HG03378 (cell line): ENCODE measurements around the gene ACTN1.

Experiments
- ATAC-seq: cut with Tn5 transposase; IDR thresholded peaks from one replicate; pipeline ENCODE4 v1.9.1; 2021; ENCODE audit warnings: mild to moderate bottlenecking, moderate library complexity; ENCODE audit not compliant: unreplicated experiment

Gene ACTN1

DNA sequence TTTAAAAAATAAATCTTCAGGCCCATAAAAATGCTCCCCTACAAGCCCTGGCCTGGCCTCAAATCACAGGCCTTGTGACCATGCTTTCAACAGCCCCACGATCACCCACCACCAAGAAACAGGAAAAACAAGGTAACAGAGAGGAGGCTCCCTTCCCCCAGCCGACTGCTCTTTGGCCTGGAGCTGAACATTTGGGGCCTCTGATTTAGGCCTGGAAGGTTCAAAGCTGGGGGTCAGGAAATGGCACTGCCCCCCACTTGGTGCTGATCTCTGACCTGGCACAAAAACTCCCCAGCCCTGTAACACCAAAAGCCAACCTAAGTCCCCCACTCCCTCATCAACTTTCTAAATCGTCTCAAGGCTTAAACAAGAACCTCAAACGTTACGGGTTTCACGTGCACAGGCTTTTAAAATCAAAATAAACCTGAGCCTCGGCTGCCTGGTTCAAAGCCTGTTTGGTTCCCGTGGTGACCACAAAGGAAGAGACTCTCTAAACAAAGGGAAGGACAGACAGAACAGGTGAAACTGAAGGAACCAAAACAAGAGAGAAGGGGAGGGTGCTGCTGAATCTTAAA, 9.0 kb downstream of the ACTN1 start:
- ATAC-seq: no peak

DNA sequence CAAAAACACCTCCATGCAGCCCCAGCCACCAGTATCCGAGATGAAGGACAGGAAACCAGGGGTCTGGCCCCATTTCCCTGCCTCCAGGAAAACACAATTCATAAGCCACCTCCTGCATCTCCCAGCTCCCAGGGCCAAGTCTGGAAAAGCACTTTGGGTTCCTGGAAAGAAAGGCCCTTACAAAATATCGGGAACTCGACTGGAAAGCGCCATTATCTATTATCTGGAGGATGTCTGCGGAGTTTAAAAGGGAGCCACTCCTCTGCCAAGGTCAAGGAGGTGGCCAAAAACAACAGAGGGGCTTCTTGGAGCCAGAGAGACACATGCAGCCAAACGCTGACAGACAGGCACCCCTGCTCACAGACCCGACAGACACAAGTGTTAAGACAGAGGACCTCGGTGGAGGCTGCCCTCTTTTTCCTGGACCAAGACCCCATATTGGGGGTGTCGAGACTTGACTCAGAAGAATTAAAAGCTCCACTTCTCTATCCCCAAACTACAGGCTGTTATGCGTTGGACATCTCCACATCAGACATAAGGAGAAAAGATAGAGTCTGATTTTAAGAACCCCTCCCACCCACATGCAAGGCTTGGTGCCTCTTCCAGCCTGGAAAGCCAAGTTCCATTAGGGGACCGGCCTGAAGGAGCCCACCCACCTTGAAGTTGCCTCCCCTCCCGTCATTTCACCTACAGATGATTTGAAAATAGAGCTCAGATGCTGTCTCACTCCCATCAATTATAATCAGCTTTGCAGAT, 9.6 kb downstream of the ACTN1 start:
- no peak for ATAC-seq

DNA sequence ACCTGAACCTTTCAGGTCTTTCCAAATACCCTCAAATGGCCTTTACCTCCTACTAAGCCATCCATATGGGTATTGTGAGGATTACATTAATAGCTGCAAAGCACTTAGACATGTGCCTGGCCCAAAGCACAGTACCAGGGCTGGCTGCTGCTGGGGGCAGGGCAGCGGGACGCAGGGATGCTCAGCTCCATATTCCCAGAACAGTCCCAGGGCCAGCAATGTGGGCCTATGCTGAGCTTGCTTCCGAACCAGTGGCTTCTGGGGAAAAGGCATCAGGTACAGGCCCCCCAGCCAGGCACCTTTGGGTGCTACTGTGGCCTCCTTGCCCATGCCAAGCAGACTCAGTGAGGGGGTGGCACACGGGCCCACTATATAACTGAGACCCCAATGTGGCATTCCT, 10.4 kb downstream of the ACTN1 start:
- ATAC-seq: no peak

DNA sequence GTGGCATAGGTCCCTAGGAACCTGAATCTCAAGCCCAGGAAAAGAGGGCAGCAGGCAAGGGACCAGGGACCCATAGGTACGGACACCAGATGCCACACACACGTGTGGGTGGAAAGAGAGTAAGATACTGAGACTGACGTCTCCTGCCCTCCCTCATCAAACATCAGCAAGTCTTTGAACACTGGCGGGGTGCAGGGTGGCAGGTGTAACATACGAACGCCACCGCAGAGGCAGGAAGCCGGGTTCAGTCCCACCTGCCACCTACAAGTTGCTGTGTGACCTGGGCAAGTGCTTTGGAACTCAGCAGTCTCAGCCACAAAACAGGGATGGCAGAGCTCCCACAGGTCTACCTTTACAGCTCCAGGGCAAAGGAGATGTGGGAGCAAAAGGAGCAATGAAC, 11.1 kb downstream of the ACTN1 start:
- ATAC-seq: no peak

DNA sequence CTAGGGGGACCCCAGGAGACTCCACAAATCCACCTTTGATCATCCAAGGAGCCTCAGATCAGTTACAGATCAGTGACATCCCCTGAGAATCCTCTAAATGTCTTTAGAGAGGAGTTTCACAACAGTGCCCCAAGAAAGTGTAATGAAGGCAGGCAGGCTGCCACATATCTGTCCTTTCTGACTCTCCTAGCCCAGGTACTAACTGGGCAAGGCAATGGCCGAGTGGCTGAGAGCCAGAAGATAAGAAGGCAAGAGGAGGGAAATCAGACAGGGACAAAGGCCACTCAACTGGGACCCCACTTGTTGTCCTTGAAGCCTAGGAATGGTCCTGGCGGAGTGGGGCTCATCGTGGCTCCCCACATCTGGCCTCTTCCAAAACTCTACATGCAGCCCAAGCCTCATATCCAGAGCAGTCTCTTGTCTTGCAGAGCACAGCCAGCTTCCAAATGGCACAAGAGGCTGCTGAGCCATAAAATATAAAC, 11.6 kb downstream of the ACTN1 start:
- ATAC-seq: no peak

DNA sequence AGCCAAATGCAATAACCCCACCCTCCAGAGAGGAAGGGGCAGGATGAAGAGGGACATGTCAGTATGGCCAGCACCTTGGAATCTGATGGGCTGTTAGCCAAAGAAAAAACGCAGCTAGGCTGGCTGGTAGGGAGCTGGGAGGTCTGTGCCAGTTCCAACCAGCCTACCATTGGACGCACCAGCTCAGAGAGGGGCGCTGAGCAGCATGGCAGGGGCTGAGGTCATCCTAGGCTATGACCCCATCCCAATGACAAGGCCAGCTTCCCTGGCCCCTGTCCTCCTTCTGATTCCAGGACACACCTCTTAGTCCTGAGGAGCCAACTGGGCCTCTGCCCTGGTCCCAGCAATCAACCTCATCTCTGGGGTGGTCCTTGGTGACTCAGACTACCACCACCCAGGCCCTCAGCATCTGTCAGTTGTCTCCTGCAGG, 12.2 kb downstream of the ACTN1 start:
- no peak for ATAC-seq

DNA sequence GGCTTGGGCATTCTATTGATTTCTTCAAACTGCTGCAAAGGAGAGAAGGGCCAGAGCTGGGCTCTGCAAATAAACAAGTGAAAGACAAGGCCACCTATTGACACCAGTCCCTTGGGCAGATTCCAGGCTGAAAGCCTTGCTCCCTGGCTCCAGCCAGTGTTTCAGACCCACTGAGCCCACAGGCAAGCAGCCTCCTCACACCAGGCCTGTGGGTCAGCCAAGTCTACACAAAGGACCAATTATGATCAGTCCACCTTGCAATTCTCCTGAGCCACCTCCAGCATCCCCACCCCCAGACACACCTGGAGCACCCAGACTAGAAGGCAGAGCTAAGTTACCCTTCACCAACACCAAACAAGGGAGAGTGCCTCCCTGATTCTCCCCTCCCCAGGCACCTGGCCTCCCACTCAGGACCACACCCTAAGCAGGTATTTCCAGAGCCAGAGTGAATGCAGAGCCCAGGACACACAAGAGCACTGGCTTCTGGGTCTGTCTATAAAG, 13.8 kb downstream of the ACTN1 start:
- ATAC-seq: no peak

DNA sequence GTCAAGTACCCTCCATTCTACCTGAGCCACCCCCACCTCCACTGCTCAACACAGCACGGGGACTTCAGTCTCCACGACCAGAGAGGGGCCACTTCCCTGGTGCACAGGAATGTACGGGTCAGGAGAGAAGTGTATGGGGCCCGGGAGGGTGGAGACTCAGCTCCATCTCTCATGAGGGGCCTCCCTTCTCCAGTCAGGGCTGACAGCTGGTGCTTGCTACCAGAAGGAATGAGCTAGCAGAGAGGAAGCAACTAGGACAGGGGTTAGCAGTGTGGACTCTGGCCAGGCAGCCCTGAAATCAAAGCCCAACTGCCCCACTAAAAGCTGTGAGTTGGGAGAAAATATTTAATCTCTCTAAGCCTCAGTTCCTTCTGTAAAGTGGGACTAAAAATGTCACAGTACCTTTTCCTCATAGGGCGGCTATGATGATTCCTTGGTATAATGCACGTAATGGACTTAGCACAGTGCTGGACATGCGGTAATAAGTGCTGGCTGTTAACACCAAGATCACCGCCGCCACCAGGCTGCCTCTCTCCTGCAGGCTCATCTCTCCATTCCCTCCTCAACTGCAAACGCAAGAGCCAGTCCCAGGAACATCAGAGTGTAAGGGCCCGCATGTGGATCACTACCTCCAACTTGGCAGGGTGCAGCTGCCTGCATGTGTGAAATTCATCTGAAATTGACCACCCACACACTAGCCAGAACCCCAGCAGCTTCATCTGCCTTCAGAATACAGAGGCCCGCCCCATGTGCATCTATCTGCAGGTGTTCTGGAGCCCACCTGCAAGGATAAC, 14.6 kb downstream of the ACTN1 start:
- ATAC-seq: no peak

DNA sequence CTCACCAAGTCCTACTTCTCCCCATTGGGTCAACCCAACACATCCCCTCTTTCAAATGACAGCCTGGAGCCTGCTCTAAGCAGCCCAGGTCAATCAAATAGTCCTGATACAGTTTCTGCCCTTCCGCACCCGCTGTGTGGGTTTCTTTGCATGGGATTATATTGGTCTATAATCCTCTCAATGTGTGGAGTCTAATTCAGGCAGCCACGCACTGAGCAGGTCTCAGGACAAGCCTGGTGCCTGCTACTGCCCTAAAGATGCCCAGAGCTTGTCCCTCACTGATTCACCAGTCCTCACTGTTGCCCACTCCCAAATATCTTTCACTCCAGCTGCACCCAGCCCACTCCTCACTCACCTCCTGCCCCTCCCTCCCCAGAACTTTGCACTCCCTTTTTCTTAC, 16.4 kb downstream of the ACTN1 start:
- ATAC-seq: no peak

DNA sequence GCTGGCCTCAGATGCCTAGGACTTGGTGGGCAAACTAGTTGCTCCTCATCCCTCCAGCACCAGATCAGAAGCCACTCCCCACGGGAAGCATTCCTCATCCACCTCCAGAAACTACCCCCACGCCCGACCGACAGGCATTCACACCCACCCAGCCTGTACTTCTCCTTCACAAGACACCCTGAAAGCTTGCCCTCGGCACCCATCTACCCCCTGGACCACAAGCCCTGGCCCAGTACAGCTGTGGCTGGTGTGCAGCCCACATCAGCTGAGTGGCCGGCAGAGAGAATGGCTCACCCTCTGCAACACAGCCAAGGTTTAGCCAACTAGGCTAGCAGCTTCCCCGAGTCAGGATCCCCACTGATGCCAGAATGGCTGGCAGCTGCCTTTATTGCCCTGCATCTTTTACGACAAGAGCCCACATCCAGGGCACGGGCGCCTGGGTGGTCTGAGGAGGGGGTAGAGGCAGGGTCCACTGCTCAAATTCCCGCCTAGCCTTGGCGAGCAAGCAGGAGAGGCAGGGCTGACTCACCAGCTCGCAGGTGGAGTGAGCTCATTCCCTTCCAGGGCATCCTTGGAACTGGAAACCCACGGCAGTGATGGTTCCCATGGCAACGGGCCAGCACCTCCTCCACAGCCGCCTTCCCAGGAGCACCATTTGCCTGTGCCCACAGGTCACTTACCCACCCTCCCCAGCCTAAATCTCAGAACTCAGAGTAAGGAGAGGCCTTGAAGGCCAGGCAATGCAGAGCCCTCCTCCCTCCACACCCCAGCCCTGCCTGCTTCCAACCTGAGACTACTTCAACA, 17.1 kb downstream of the ACTN1 start:
- no peak for ATAC-seq

DNA sequence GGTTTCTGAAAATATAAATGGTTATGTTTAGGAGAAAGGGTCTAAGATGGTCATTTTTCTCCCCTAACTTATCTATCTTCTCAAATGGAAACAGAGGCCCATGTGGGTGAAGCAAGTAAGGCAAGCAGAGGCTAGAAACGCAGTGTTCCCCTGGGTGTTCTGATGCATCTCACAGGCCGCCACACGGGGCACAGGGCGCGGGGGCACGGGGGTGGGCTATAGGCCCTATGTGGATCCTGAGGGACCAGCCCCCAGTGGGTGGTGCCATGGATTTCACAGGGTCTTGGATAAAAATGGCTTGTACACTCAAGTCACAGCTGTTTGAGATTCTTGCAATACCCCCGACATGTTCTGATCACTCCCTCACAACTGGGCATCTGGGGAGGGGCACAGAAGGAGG, 17.7 kb downstream of the ACTN1 start:
- no peak for ATAC-seq

DNA sequence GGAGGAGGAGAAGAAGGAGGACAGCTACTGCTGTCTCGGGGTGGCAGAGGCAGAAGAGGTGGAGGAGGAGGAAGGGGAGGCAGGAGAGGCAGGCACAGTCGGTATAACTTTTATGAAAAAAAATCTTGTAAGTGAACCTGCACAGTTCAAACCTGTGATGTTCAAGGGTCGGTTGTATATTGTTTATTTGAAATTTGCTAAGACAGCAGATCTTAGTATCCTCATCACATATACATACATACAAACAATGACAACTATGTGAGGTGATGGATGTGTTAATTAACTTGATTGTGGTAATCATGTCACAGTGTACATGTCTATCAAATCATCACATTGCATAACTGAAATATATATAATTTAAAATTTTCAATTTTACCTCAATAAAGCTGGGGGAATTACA, 19.0 kb downstream of the ACTN1 start:
- no peak for ATAC-seq

DNA sequence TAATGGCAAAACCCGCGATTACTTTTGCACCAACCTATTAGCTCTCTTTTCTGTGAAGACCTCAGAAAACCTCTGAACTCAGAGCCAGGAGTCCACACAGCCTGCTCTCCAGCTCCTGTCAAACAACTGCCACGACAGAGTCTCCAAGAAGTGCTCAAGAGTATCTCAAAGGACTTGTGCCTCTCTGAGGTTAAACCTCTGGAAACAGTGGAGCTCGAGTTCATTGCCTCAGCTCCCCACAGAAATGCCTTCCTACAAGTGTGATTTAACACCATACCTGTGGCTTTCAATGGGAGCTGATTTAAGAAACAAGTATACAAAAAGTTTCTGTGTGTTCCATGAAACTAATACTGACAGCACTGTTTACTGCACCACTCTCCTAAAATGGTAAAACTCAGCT, 20.1 kb downstream of the ACTN1 start:
- ATAC-seq: no peak

DNA sequence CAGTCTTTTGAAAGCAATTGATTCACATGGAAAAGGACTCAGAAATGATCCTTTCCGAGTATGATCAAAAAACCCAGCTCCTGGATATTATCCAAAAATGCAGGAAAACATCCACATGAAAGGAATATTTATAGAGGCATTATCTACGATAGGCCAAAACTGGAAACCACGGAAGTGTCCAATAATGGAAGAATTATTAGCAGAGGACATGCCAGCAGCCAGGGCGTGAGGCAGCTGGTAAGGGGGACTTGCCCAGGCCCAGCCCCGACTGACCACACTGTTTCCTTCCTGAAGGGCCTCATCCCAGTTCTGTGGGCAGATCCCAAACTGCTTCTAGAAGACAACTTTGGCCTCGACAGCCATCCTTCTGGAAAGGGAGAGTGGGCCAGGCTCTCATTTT, 20.5 kb downstream of the ACTN1 start:
- ATAC-seq: no peak

DNA sequence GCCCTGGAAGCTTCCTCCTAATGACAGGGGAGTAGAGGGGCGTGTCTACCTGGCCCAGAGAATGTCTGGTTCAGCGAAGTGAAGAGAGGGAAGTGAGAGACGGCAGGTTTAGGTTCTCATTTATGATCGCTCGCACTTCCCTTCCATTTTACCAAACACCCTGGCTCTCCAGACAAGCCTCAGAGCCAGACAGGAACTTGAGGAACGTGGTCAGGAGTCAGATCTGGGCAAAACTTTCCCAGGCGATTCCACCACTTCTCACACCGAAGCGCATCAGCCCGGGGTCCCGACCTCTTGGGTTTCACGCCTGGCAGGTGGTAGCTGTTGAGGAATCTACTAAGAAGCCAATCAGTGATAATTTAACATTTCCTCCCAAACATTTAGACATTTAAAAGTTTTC, 21.3 kb downstream of the ACTN1 start:
- ATAC-seq: no peak

DNA sequence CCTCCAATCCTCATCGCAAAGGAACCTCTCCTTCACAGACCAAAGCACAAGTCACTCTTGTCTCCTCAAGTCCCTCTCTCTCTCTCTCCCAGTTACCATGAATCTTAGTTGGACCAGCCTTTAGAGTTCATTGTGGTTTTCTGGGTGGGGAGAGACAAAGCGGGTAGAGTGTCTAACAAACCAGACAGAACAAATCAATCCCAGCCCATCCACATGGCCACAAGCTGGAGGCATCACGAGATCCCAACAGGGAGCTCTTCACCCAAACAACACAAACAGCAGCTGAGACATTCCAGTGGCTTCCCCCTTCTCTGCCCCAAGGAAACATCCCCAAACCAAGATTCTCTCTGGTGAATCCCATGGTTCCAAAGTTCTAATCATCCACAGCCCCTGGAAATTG, 22.4 kb downstream of the ACTN1 start:
- no peak for ATAC-seq

DNA sequence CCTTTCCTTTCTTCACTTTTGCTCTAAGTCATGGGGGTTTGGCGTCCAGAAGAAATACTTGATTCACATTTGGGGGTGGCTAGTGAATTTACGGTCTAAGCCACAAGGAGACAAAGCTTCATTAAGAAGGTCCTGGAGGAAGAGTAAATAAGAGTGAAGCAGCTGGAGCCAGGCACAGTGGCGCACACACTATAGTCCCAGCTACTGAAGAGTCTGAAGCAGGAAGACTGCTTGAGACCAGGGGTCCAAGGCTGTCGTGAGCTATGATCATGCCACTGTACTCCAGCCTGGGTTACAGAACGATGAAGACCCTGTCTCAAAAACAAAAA, 23.3 kb downstream of the ACTN1 start:
- no peak for ATAC-seq

DNA sequence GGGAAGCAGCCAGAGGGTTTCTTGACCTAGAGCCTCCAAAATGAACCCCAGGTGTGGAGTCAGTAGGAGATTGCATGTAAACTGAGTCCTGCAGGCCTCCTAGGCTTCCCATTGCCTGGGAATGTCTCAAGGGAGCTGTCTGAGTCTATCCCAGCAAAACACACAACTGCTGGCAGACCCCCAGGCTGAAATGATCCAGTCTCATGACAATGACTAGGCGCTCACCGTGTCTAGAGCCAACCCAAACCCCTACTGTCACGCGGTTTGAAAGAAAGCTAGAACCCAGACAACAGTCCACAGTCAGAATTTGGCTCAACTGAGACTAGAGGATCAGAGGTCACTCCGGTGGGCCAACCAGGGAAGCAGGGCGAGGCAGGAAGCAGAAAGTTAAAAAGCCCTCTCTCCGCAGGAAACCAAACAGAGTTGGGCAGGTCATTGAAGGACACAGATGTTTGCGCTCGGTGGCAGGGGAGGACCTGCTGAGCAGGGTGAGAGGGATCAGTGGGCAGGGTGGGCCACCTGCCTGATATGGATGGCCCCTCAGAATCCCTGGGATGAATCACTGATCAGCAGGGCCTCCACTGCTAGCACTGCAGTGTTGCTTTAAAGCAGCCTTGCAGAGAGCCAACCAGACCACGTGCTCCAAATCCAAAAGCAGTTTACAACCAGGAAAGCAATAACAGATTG, 23.8 kb downstream of the ACTN1 start:
- ATAC-seq: no peak

DNA sequence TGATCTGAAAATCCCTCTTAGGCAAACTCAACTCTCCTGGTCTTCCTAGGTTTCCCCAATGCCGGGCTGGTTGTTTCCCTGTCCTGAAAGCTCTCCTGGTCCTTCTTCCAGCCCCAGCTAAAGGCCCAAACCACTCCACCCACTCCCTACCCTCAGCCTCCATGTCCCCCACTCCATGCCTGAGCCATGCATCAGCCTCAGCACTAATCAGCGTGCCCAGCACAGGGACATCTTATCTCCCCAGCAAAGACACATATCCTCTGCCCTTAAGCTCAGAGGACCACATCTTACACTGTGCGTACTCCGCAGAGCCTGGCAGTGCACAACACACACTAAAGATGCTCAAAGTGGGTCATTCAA, 25.9 kb downstream of the ACTN1 start:
- no peak for ATAC-seq

DNA sequence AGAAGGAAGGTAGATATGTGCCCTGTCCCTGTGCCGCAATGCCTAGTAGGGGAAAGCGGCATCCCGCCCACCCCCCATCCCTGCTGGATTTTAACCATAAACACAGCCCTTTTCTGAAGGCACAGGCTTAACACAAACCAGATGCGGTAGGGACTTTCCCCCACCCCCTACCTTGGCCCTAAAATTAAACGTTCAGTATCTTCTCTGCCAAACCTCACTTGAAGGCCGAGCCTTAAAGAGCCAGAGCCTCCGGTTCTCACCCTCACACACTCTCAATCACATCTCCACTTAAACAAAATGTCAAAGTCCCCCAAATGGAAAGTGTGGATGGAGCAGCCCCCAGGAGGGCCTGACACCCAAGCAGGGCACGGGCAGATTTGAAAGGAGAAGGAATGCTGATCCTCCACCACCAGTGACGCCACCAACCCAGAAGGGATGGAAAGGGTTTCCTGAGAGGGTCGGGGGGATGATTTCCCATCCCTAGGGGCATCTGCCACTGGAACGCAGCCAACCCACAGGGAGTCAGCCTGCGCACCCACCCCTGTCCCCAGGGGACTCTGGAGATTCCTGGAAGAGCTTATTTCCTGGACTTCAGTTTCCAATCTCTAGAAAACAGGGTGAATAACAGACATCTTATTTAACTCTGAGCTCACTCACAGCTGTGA, 26.4 kb downstream of the ACTN1 start:
- no peak for ATAC-seq
